Neural cell (in vitro differentiated cells): Measurements from ENCODE around the gene NACC2.

Experiments
- EP300 ChIP-seq: fragments of 450-650 bp; conservative IDR thresholded peaks from 2 replicates; pipeline ENCODE4 v1.6.1; 2014; ENCODE audit warnings: antibody characterized with exemption, mild to moderate bottlenecking, moderate library complexity; ENCODE audit not compliant: poor library complexity, severe bottlenecking
- EZH2 ChIP-seq: fragments of 200-600, 300-800 bp; shearing (Covaris generic), sonication (generic); IDR thresholded peaks from 2 replicates; pipeline ENCODE4 v1.6.1; 2014; ENCODE audit warnings: antibody characterized with exemption, low read length, borderline replicate concordance, mild to moderate bottlenecking; ENCODE audit not compliant: insufficient read depth, poor library complexity, severe bottlenecking
- POLR2AphosphoS5 ChIP-seq: IDR thresholded peaks from 2 replicates; pipeline ENCODE4 v1.6.1; 2012
- TAF1 ChIP-seq: IDR thresholded peaks from 2 replicates; pipeline ENCODE4 v1.6.1; 2012; ENCODE audit warnings: low read depth
- TF ChIP-seq, protein P1 (sequence below): fragments of 450-650 bp; IDR thresholded peaks from 2 replicates; pipeline ENCODE4 v1.5.1; 2014; ENCODE audit warnings: antibody characterized with exemption, mild to moderate bottlenecking, moderate library complexity; ENCODE audit not compliant: poor library complexity, severe bottlenecking
- TF ChIP-seq, protein P2 (sequence below): IDR thresholded peaks from 2 replicates; pipeline ENCODE4 v1.6.1; 2012; ENCODE audit warnings: borderline replicate concordance

- TF ChIP-seq, protein P1, sequence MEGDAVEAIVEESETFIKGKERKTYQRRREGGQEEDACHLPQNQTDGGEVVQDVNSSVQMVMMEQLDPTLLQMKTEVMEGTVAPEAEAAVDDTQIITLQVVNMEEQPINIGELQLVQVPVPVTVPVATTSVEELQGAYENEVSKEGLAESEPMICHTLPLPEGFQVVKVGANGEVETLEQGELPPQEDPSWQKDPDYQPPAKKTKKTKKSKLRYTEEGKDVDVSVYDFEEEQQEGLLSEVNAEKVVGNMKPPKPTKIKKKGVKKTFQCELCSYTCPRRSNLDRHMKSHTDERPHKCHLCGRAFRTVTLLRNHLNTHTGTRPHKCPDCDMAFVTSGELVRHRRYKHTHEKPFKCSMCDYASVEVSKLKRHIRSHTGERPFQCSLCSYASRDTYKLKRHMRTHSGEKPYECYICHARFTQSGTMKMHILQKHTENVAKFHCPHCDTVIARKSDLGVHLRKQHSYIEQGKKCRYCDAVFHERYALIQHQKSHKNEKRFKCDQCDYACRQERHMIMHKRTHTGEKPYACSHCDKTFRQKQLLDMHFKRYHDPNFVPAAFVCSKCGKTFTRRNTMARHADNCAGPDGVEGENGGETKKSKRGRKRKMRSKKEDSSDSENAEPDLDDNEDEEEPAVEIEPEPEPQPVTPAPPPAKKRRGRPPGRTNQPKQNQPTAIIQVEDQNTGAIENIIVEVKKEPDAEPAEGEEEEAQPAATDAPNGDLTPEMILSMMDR: no peak
- TF ChIP-seq, protein P2, sequence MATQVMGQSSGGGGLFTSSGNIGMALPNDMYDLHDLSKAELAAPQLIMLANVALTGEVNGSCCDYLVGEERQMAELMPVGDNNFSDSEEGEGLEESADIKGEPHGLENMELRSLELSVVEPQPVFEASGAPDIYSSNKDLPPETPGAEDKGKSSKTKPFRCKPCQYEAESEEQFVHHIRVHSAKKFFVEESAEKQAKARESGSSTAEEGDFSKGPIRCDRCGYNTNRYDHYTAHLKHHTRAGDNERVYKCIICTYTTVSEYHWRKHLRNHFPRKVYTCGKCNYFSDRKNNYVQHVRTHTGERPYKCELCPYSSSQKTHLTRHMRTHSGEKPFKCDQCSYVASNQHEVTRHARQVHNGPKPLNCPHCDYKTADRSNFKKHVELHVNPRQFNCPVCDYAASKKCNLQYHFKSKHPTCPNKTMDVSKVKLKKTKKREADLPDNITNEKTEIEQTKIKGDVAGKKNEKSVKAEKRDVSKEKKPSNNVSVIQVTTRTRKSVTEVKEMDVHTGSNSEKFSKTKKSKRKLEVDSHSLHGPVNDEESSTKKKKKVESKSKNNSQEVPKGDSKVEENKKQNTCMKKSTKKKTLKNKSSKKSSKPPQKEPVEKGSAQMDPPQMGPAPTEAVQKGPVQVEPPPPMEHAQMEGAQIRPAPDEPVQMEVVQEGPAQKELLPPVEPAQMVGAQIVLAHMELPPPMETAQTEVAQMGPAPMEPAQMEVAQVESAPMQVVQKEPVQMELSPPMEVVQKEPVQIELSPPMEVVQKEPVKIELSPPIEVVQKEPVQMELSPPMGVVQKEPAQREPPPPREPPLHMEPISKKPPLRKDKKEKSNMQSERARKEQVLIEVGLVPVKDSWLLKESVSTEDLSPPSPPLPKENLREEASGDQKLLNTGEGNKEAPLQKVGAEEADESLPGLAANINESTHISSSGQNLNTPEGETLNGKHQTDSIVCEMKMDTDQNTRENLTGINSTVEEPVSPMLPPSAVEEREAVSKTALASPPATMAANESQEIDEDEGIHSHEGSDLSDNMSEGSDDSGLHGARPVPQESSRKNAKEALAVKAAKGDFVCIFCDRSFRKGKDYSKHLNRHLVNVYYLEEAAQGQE: no peak
- TF ChIP-seq POLR2AphosphoS5: no peak
- TF ChIP-seq EP300: no peak
- no peak for TF ChIP-seq EZH2
- no peak for TF ChIP-seq TAF1
Measured at GRCh38 chr9:135963938-135964337, 131.2 kb downstream of the NACC2 start.
